K562 (cell line): Measurements from ENCODE around the gene CNTD1. TPM values are rescaled to one million over a fixed set of nuclear protein-coding genes. Genes with fewer than 3 reads are reported as not detected.

Experiments
- ATAC-seq: fragments of 200-7000 bp; cut with Tn5 transposase; 3 replicates; pipeline ENCODE4 v1.9.1; 2020; ENCODE audit warnings: moderate library complexity
- BruUV-seq: library from RNA; stranded (reverse); fragments of 400-500 nt; replicated peaks from 2 replicates; lab custom pipeline; 2021; lab: Mats Ljungman, UMichigan
- CTCF ChIA-PET: fragments of 300-600 bp; formaldehyde crosslinking; extraction: SDS; loops from one replicate; lab custom pipeline; 2021; ENCODE audit warnings: low intra/inter-chr PET ratio; lab: Yijun Ruan, JAX
- POLR2A ChIA-PET: fragments of 300-600, 350-650 bp; sonication (Branson Sonifier 250); formaldehyde crosslinking; extraction: SDS; loops from one replicate; lab custom pipeline; 2021; ENCODE audit warnings: antibody characterized with exemption, inconsistent platforms; lab: Yijun Ruan, JAX
- DNase-seq, 4 experiments: peaks; one replicate each; pipeline versions ENCODE4 v3.0.0 to v3.0.0-alpha.2; 2011 to 2018; ENCODE audit warnings: low spot score in 3 of 4, mixed read lengths in 3 of 4; ENCODE audit errors: extremely low read depth in 1 of 4
- FAIRE-seq: peaks from 2 replicates; lab custom pipeline; 2011; peaks lifted over from hg19 to GRCh38; lab: Jason Lieb, UNC
- H2AFZ ChIP-seq: 2 replicates; pipeline ENCODE4 v1.6.0; 2011; ENCODE audit warnings: low read depth, low read length, control low read depth, inconsistent platforms
- H3K27ac ChIP-seq: fragments of 200-600 bp; 3 replicates; pipeline ENCODE4 v1.8.0; 2011; ENCODE audit warnings: low read depth, mild to moderate bottlenecking, control low read depth, inconsistent platforms, low read length, moderate library complexity, mixed read lengths; ENCODE audit errors: extremely low read depth
- H3K27me3 ChIP-seq, 2 experiments: fragments of 300-600 bp in 1 of 2; 2 replicates in 1 of 2; 3 replicates in 1 of 2; pipeline versions ENCODE4 v1.6.0 to v1.8.0; 2011; ENCODE audit warnings: inconsistent platforms in 2 of 2, low read length in 2 of 2, mild to moderate bottlenecking in 1 of 2, mixed read lengths in 1 of 2, moderate library complexity in 1 of 2; ENCODE audit not compliant: control insufficient read depth in 2 of 2, insufficient read depth in 2 of 2
- H3K36me3 ChIP-seq: fragments of 300-600 bp; 3 replicates; pipeline ENCODE4 v1.8.0; 2011; ENCODE audit warnings: mild to moderate bottlenecking, low read length, inconsistent platforms; ENCODE audit not compliant: control insufficient read depth, insufficient read depth
- H3K4me1 ChIP-seq, 2 experiments: fragments of 200-600 bp in 1 of 2; replicated peaks in 1 of 2; 2 replicates in 1 of 2; 3 replicates in 1 of 2; pipeline versions ENCODE4 v1.5.1 to v1.8.0; 2011; ENCODE audit warnings: inconsistent platforms in 2 of 2, low read length in 2 of 2, mild to moderate bottlenecking in 1 of 2, mixed read lengths in 1 of 2, moderate library complexity in 1 of 2; ENCODE audit not compliant: control insufficient read depth in 2 of 2, insufficient read depth in 2 of 2
- H3K4me2 ChIP-seq: 2 replicates; pipeline ENCODE4 v1.6.1; 2011; ENCODE audit warnings: low read length, control low read depth, inconsistent platforms, mixed read lengths; ENCODE audit not compliant: insufficient read depth
- H3K4me3 ChIP-seq: fragments of 200-600 bp; sonication (generic), shearing (Covaris generic); 2 replicates; pipeline ENCODE4 v1.5.1; 2016; ENCODE audit warnings: control low read depth, inconsistent platforms
- H3K79me2 ChIP-seq: fragments of 200-600 bp; 3 replicates; pipeline ENCODE4 v1.8.0; 2011; ENCODE audit warnings: low read length, inconsistent platforms; ENCODE audit not compliant: control insufficient read depth, insufficient read depth
- H3K9ac ChIP-seq, 2 experiments: 2 replicates each; pipeline versions ENCODE4 v1.6.0 to v1.6.1; 2011; ENCODE audit warnings: low read depth in 2 of 2, low read length in 2 of 2, control low read depth in 1 of 2, inconsistent platforms in 1 of 2, mild to moderate bottlenecking in 1 of 2, mixed read lengths in 1 of 2; ENCODE audit not compliant: insufficient read depth in 1 of 2
- H3K9me1 ChIP-seq: one replicate; pipeline ENCODE4 v1.6.0; 2011; ENCODE audit warnings: inconsistent platforms, mild to moderate bottlenecking, low read length, moderate library complexity; ENCODE audit not compliant: control insufficient read depth, insufficient read depth
- H3K9me3 ChIP-seq: replicated peaks from 2 replicates; pipeline ENCODE4 v1.5.1; 2011; ENCODE audit warnings: low read depth, low read length, inconsistent platforms; ENCODE audit not compliant: control insufficient read depth, insufficient read depth
- H4K20me1 ChIP-seq: replicated peaks from 2 replicates; pipeline ENCODE4 v1.6.1; 2011; ENCODE audit warnings: low read length, inconsistent platforms, mixed read lengths; ENCODE audit not compliant: control insufficient read depth, insufficient read depth
- BCOR ChIP-seq: fragments of 450-650 bp; IDR thresholded peaks from 2 replicates; pipeline ENCODE4 v1.6.1; 2016
- CREB3L1 ChIP-seq: fragments of 450-650 bp; IDR thresholded peaks from 2 replicates; pipeline ENCODE4 v1.6.1; 2014; ENCODE audit warnings: low read depth, mild to moderate bottlenecking, moderate library complexity, borderline replicate concordance
- CTCFL ChIP-seq: IDR thresholded peaks from 2 replicates; pipeline ENCODE4 v1.6.1; 2011; ENCODE audit warnings: borderline replicate concordance, low read depth, mild to moderate bottlenecking, moderate library complexity, low read length; ENCODE audit not compliant: insufficient read depth, poor library complexity, severe bottlenecking
- FOXJ2 ChIP-seq: fragments of 200-800 bp; sonication (Bioruptor generic); IDR thresholded peaks from 2 replicates; pipeline ENCODE4 v1.6.1; 2016; ENCODE audit warnings: missing genetic modification characterization, missing compliant biosample characterization
- FOXP1 ChIP-seq: sonication (generic); formaldehyde crosslinking; IDR thresholded peaks from 2 replicates; pipeline ENCODE4 v1.8.0; 2022; ENCODE audit warnings: mild to moderate bottlenecking, missing genetic modification reagents
- MAFF ChIP-seq: IDR thresholded peaks from 2 replicates; pipeline ENCODE4 v1.6.1; 2012; ENCODE audit warnings: low read length, improper control_type of control experiment
- MBD1 ChIP-seq: fragments of 250-450 bp; sonication (Bioruptor Pico); IDR thresholded peaks from 2 replicates; pipeline ENCODE4 v1.8.0; 2022; ENCODE audit warnings: inconsistent platforms
- MNT ChIP-seq, 2 experiments: fragments of 450-650 bp; conservative IDR thresholded peaks; 2 replicates each; pipeline ENCODE4 v1.6.1; 2017; ENCODE audit warnings: mild to moderate bottlenecking in 2 of 2, moderate library complexity in 2 of 2
- NEUROD1 ChIP-seq: fragments of 150-350 bp; IDR thresholded peaks from 2 replicates; pipeline ENCODE4 v1.6.1; 2014; ENCODE audit warnings: borderline replicate concordance, low read length, low read depth; ENCODE audit not compliant: partially characterized antibody
- RFX5 ChIP-seq: IDR thresholded peaks from 2 replicates; pipeline ENCODE4 v1.6.1; 2011; ENCODE audit warnings: low read depth, mild to moderate bottlenecking, improper control_type of control experiment, low read length
- STAT5A ChIP-seq: IDR thresholded peaks from 2 replicates; pipeline ENCODE4 v1.6.1; 2012; ENCODE audit warnings: low read length, inconsistent platforms, borderline replicate concordance
- TEAD4 ChIP-seq, 2 experiments: sonication (generic) in 1 of 2; formaldehyde crosslinking in 1 of 2; IDR thresholded peaks; 2 replicates each; pipeline versions ENCODE4 v1.6.1 to v1.8.0; 2012 to 2022; ENCODE audit warnings: borderline replicate concordance in 1 of 2, inconsistent platforms in 1 of 2, low read length in 1 of 2, mild to moderate bottlenecking in 1 of 2, missing genetic modification reagents in 1 of 2
- ZNF311 ChIP-seq: fragments of 250-450 bp; sonication (Bioruptor Pico); IDR thresholded peaks from 2 replicates; pipeline ENCODE4 v1.4.0; 2020; ENCODE audit warnings: mild to moderate bottlenecking, moderate library complexity
- ZNF551 ChIP-seq: fragments of 250-450 bp; sonication (Bioruptor Pico); IDR thresholded peaks from 2 replicates; pipeline ENCODE4 v1.5.0; 2021; ENCODE audit warnings: mild to moderate bottlenecking, moderate library complexity
- WGBS: fragments of 100-300 bp; shearing (Covaris generic); methylation state at CpG from one replicate; pipeline ENCODE4 v1.1.6; 2016; ENCODE audit warnings: low coverage, mixed read lengths; ENCODE audit not compliant: insufficient coverage; ENCODE audit errors: missing lambda C conversion rate; 5-methylcytosine and 5-hydroxymethylcytosine counted together
- in situ Hi-C: fragments of 300-500 bp; cut with MboI; formaldehyde crosslinking; loops from 4 replicates; pipeline ENCODE4 v1.15.0; 2018; ENCODE audit warnings: inconsistent platforms, mixed read lengths
- intact Hi-C: fragments of 100-400 bp; cut with micrococcal nuclease; formaldehyde crosslinking; loops from 2 replicates; pipeline ENCODE4 v1.14.2; 2022
- polyA plus RNA-seq, 8 experiments: library from polyadenylated mRNA; depleted of rRNA in 4 of 8; stranded (reverse) in 5 of 8; unstranded in 3 of 8; fragments of >200 nt; fragmentation: Nextera tagmentation in 2 of 8; fragmentation: Illumina TruSeq in 1 of 8; extraction: Ambion mirVana in 2 of 8; extraction: Trizol in 1 of 8; gene quantifications; 2 replicates each; pipeline versions ENCODE4 v1.2.1 to v1.2.3, GENCODE V29; 2011 to 2014; ENCODE audit warnings: inconsistent platforms in 1 of 8, missing spikeins in 1 of 8
- total RNA-seq, 7 experiments: library from RNA; depleted of rRNA in 6 of 7; stranded (reverse); fragments of >200 nt in 6 of 7; fragmentation: Illumina TruSeq in 2 of 7; extraction: Trizol in 2 of 7; gene quantifications; 2 replicates each; pipeline versions ENCODE4 v1.2.1 to v1.2.3, GENCODE V29; 2011 to 2021; ENCODE audit warnings: low replicate concordance in 1 of 7

Gene CNTD1
- total and polyA plus RNA-seq, 9 of the 15 experiments (the other 6 are each of a cell fraction or from before 2014, with no cell fraction given), result 0.12 to 0.86 (median 0.41) TPM; not detected in 1

- POLR2A ChIA-PET, result no interaction called here
- no peaks in the 10 kb centered on the region for H3K36me3 ChIP-seq
- no peaks in the 10 kb centered on the region for H3K9me1 ChIP-seq
- CTCF ChIA-PET, result no interaction called here
- H3K27me3 ChIP-seq, result peaks cover 0 to 5% of the 10 kb centered on the region in 2 experiments; a peak in 2 of 5 replicates
- ATAC-seq (no peak), FAIRE-seq (no peak), DNase-seq (no peak)
- H3K9me3 ChIP-seq, result no peaks in the 10 kb centered on the region
- H3K79me2 ChIP-seq, result no peaks in the 10 kb centered on the region
- BruUV-seq, result no TSS peak
- no peak overlapping the region for H2AFZ ChIP-seq
- no peak overlapping the region for H3K4me2 ChIP-seq
- in situ Hi-C loops, result no loop called here
- no peak overlapping the region for H3K9ac ChIP-seq
- intact Hi-C loops, result no loop called here
- 12% methylated on average over 3 of the region's 3 CpGs for WGBS
- peaks cover 7 to 19% of the 10 kb centered on the region in 2 experiments; a peak in 4 of 5 replicates for H3K4me1 ChIP-seq
- H3K4me3 ChIP-seq, result no peak overlapping the region
- peaks cover 3% of the 10 kb centered on the region; the same call in 1 of the 2 replicates for H4K20me1 ChIP-seq
- no peak overlapping the region for H3K27ac ChIP-seq
- TF ChIP-seq MNT (conservative IDR thresholded peaks at IDR 0.05) (no peak), FOXP1 (CRISPR knock-in tag) (no peak), STAT5A (no peak), NEUROD1 (no peak), BCOR (no peak), MAFF (no peak), ZNF551 (CRISPR knock-in tag) (no peak), RFX5 (no peak), FOXJ2 (tag) (no peak), MBD1 (no peak), CTCFL (no peak), TEAD4 (IDR thresholded peaks at IDR 0.05; ENCODE audit: low read length) (no peak), TEAD4 (CRISPR knock-in tag; IDR thresholded peaks at IDR 0.05; ENCODE audit: borderline replicate concordance) (no peak), CREB3L1 (no peak), ZNF311 (no peak)
These were observed 43.9 kb upstream of the CNTD1 start for GRCh38 chr17:42754782-42755181.
